Fibroblast of peridontal ligament (primary cell): ENCODE measurements around the gene KAZN.

Experiments used
- DNase-seq: peaks from one replicate; pipeline ENCODE4 v3.0.0-alpha.2; 2010; ENCODE audit errors: extremely low read depth

The KAZN gene

GRCh38 chr1:14590411-14591180 is 7.9 kb upstream of the KAZN start:
- DNase-seq, result no peak

- no peak for DNase-seq
Observed at GRCh38 chr1:14591600-14591999, 6.9 kb upstream of the KAZN start.

DNA sequence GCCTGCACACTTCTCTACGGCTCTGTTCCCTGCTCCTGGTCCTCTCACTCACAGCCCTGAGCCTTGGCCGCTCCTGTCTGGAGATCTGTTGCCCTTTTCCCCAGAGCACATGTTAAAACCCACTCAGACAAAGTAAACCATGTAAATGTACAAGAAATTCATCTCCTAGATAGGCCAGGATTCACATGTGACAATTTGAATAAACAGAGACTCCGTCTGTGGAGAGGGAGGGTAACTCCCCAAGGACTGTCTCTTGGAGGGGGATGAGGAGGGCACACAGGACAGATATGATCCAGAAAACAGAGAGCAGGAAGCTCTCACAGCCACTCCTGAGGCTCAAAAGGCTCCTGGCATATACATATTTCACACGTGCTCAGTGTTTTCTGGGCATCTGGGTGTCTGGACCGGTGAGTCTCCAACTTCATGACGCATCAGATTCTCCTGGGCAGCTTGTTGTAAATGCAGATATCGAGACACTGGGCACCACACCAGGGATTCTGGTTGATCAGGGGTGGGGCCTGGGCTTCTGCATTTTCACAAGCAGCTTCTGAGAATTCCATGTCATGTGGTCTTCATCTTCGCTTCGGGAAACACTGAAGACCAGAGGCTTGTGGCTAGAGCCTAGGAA is 6.4 kb upstream of the KAZN start:
- DNase-seq, result no peak

DNA sequence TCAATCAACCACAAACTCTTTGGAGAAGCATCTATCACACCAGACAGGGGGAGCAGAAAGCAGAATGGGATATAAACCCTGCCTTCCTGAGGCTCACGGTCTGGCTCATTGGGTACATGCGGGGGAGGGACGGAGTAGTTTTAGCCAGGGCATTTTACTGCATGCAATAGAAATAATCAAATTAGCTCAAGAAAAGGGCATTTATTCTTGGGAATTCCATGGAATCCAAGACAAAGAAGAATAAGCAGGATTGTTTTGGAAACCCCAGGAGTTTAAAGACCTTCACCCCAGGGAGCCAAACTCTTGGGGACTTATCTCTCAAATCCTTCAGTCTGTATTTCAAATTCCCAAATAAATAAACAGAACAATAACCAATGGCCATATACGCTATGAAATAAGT is 5.2 kb upstream of the KAZN start:
- DNase-seq, result no peak

GRCh38 chr1:14594045-14594444 is 4.4 kb upstream of the KAZN start:
- no peak for DNase-seq

GRCh38 chr1:14596591-14596990 is 1.9 kb upstream of the KAZN start:
- DNase-seq, result no peak

DNA sequence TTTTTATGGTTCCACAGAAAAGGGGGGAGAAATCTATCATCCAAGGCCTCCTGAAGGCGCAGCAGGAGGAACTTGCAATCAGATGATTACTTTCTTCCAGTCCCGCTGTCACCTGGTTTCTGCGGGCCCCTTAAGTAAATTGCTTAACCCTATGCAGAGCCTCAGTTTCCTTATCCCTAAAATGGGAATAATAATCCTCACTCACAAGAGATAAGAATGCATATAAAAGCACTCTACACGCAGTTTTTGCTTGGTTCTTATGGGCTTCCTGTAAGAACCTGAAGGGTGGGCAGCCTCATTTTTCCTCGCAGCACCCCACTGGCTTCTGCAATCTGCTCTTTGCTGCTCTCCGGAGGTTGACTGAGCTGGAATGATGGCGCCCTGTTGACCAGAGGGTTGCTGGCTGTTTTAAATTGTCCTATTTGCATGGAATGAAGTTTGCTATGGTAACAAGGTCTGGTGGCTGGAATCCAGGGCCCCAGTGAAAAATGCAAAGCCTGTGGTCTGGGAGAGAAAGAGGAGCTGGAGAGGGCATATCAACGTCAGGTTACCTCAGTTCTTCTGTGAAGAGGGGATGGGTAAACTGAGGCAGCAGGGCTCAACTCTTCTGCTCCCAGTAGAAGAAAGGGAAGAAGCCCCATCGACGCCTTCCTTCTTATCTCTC is 1.0 kb upstream of the KAZN start:
- DNase-seq, result peak; percentile 16

- no peak for DNase-seq
Observed at GRCh38 chr1:14598007-14598497, 433 bp upstream of the KAZN start.

- peak; percentile 11 for DNase-seq
Observed at GRCh38 chr1:14599183-14599791, 802 bp downstream of the KAZN start.

GRCh38 chr1:14599800-14600199 is 1.3 kb downstream of the KAZN start:
- DNase-seq, result no peak

DNA sequence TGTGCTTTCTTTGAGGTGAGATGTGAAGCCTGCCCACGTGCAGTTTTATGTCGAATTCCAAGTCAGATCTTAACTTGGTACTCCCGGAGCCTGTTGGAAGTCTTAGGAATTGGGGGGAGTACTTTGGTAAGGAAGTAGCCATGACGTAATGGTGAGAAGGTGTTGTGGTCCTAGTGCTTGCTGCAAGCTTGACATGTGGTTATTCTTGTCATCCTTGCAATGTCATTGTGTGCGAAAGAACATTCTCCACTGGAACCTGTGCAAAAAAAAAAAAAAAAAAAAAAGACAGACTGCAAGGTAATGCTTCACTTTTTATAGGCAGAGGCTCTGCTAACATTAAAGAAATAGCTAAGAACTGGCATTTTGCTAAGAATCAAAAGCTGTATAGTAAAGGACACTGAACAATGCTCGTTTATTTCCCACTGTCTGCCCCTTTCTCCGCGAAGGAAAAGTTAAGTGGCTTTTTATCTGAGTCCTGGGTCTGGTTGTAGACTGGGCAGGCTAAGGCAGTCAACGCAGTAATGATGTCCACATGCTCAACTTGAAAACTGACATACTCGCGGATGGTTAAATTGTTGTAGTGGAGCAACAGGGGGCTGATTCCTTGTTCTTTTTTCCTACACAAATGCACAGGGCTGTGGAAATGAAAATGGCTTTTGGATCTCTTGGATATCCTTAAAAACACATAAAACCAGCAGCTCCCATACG is 2.1 kb downstream of the KAZN start:
- DNase-seq, result no peak

- DNase-seq, result peak; percentile 39
Observed at GRCh38 chr1:14602136-14602535, 3.7 kb downstream of the KAZN start.

DNA sequence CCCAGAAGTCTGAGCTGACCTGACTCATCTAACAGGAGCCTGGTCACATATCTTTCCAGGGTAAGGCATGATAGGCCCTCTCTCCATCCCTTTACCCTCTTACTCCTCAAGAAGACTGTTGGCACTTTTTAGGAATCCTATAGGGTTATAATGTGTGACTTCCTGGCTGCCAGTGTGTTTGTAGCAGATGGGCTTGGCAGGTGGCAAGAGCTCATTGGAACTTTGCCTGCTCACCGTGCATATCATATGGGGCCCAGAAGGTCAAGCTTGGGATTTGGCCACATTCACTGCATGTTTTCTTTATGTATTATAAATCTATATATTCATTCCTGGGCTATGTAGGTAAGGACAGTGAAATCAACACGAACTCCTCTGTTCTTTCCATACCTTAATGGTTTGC is 5.2 kb downstream of the KAZN start:
- DNase-seq, result no peak

GRCh38 chr1:14604414-14604813 is 5.9 kb downstream of the KAZN start:
- no peak for DNase-seq

GRCh38 chr1:14605945-14606344 is 7.5 kb downstream of the KAZN start:
- DNase-seq, result no peak

DNA sequence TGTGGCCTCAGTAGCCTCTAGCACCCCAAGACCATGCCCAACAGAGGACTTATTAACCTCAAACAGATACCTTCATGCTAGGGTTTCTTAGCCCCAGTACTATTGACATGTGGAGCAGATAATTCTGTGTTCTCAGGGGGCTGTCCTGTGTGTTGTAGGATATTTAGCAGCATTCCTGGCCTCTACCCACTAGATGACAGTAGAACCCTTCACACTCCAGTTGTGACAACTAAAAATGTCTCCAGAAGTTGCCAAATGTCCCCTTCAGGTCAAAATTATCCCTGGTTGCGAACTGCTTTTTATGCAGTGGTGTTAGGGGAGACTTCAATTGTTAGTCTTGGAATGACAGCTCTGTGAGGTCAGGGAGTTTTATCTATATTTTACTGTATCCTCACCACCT is 8.1 kb downstream of the KAZN start:
- DNase-seq, result peak; percentile 5

GRCh38 chr1:14607295-14607694 is 8.8 kb downstream of the KAZN start:
- DNase-seq, result no peak

DNA sequence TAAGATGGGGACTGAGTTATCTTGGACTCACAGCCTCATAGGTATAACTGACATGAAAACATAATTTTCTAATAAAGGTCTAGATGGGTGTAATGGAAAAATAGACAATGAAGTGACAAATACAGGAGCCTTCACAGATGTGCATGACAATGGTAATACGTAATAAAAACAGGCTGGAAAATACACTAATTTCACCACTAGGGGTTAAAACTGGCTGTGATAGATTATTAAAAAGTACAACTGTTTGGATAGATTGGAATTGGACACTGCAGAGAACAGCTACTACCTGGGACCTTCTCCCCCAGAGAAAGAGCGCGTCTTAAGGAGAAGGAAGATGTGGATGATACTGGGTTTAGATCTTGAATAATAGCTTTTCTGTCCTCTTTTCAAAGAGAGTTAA is 9.8 kb downstream of the KAZN start:
- no peak for DNase-seq

DNA sequence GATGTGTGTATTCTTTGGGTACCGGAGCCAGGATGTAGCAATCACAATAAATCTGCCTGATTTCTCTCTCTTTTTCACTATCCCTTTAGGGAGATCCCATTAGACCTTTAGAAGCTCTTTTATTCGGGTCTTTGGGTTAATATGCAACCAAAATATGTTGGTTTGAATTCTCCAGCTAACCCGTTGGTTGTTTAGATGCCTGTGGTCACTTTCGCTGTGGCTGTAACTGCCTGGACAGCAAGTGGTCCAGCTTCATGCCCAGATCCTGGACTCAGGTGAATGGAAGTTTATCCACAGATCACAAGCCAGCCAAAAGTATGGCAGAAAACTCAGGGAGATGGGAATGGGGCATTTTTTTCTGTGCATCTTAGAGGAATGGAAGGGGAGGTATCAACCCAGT is 12.3 kb downstream of the KAZN start:
- DNase-seq, result no peak

- no peak for DNase-seq
Observed at GRCh38 chr1:14611792-14612191, 13.3 kb downstream of the KAZN start.

GRCh38 chr1:14612256-14612655 is 13.8 kb downstream of the KAZN start:
- DNase-seq, result no peak

DNA sequence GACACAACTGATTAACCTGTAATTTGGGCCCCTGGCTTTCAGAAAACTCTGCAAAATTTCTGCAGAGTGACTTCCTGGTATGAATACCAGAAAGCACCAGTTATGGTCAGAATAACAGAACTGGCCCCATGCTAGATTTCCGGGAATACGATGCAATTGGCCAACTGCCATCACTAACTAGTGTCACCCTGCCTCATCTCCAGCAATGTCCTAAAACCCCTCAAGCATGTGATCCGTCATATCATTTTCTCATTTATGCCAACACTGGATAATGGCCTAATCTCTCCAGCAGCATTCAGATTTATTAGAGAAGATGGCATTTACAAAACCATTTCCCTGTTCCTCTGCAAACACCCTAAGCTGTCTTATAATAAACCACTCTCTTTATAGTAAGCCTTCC is 15.4 kb downstream of the KAZN start:
- DNase-seq, result no peak
